CD1c-positive myeloid dendritic cell (primary cell): ENCODE measurements around the gene F2RL3.
"Not testable (repeated sequence)": the region's sequence is repeated elsewhere in the genome, so short reads cannot be mapped to it uniquely, and the experiment has no call there.

Source experiments
- DNase-seq: peaks from one replicate; pipeline ENCODE4 v3.0.0-alpha.2; 2016; ENCODE audit errors: extremely low spot score

The F2RL3 gene

GRCh38 chr19:16922592-16922934, 33.8 kb downstream of the F2RL3 start:
- no peak for DNase-seq

- no peak for DNase-seq
Measured at GRCh38 chr19:16922949-16923348, 34.1 kb downstream of the F2RL3 start.

- no peak for DNase-seq
Measured at GRCh38 chr19:16927883-16928282, 39.1 kb downstream of the F2RL3 start.

- DNase-seq: no peak
Measured at GRCh38 chr19:16928351-16928750, 39.6 kb downstream of the F2RL3 start.

- no peak for DNase-seq
Measured at GRCh38 chr19:16928916-16929315, 40.1 kb downstream of the F2RL3 start.

- DNase-seq: no peak
Measured at GRCh38 chr19:16930753-16931152, 42.0 kb downstream of the F2RL3 start.

GRCh38 chr19:16931306-16931705, 42.5 kb downstream of the F2RL3 start:
- no peak for DNase-seq

GRCh38 chr19:16934489-16934888, 45.7 kb downstream of the F2RL3 start:
- no peak for DNase-seq

- no peak for DNase-seq
Measured at GRCh38 chr19:16936901-16937300, 48.1 kb downstream of the F2RL3 start.

GRCh38 chr19:16937796-16938195, 49.0 kb downstream of the F2RL3 start:
- not testable (repeated sequence) for DNase-seq

- DNase-seq: no peak
Measured at GRCh38 chr19:16938211-16938610, 49.4 kb downstream of the F2RL3 start.

- not testable (repeated sequence) for DNase-seq
Measured at GRCh38 chr19:16940063-16940462, 51.3 kb downstream of the F2RL3 start.

GRCh38 chr19:16940626-16941025, 51.8 kb downstream of the F2RL3 start:
- DNase-seq: no peak
